Fibroblast of villous mesenchyme (primary cell): ENCODE data around the gene NRXN3. TPM values are rescaled to one million over a fixed set of nuclear protein-coding genes. Genes with fewer than 3 reads are reported as not detected.
A peak's percentile ranks its signal among the peaks of the same experiment; 100 is the strongest.

ENCODE experiments used
- DNase-seq: peaks from one replicate; pipeline ENCODE4 v3.0.0-alpha.2; 2010; ENCODE audit warnings: low read depth
- H3K4me3 ChIP-seq: 2 replicates; pipeline ENCODE4 v1.5.1; 2011; ENCODE audit warnings: low read depth, mild to moderate bottlenecking, low read length
- total RNA-seq: library from RNA; depleted of rRNA; stranded (reverse); fragments of >200 nt; gene quantifications from 2 replicates; pipeline ENCODE4 v1.2.3, GENCODE V29; 2012
- TF ChIP-seq, protein P1 (sequence below): IDR thresholded peaks from 2 replicates; pipeline ENCODE4 v1.5.1; 2012; ENCODE audit warnings: low read depth, mild to moderate bottlenecking, low read length; ENCODE audit not compliant: insufficient read depth

NRXN3 gene
- total RNA-seq, 1 donor, result 7.3 TPM

DNA sequence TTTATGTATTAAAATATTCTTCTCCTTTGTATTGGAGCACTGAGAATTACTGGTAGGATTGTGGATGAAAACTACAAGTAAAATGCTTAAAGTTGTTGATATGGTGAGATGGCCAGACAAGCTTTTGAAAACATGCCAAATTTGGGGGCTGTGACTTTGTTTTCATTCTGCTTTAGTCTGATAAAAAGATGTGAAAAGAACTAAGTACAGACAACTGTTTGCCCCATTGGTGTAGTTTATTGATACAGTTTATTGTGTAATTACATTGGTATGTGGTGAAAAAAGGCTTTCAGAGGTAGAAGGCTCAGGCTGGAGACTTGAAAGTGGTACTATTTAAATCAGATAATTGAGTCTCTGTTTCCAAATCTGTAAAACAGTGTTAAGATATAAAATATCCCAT, 1294.3 kb downstream of the NRXN3 start:
- TF ChIP-seq, protein P1, sequence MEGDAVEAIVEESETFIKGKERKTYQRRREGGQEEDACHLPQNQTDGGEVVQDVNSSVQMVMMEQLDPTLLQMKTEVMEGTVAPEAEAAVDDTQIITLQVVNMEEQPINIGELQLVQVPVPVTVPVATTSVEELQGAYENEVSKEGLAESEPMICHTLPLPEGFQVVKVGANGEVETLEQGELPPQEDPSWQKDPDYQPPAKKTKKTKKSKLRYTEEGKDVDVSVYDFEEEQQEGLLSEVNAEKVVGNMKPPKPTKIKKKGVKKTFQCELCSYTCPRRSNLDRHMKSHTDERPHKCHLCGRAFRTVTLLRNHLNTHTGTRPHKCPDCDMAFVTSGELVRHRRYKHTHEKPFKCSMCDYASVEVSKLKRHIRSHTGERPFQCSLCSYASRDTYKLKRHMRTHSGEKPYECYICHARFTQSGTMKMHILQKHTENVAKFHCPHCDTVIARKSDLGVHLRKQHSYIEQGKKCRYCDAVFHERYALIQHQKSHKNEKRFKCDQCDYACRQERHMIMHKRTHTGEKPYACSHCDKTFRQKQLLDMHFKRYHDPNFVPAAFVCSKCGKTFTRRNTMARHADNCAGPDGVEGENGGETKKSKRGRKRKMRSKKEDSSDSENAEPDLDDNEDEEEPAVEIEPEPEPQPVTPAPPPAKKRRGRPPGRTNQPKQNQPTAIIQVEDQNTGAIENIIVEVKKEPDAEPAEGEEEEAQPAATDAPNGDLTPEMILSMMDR, result no peak
- DNase-seq, result no peak
- H3K4me3 ChIP-seq, result no peak overlapping the region

DNA sequence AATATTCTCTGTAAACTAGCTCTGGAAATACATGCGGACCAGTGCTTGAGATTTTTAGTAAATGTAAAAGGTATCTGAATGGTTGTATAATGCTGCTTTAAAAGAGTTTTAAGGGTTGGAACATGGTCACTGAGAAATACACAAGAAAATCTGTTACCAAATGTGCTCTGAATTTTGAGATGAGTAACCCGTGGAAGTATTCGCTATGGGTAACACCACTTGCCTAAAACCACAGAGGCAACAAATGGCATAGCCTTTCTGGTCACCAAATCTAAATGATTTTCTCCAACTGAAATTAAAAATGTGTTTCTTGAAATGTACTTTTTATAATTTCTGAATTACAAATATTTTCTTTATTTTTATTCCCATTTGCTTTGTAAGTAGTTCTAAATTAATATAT, 1295.5 kb downstream of the NRXN3 start:
- DNase-seq, result no peak
- no peak overlapping the region for H3K4me3 ChIP-seq
- TF ChIP-seq, protein P1, result no peak

DNA sequence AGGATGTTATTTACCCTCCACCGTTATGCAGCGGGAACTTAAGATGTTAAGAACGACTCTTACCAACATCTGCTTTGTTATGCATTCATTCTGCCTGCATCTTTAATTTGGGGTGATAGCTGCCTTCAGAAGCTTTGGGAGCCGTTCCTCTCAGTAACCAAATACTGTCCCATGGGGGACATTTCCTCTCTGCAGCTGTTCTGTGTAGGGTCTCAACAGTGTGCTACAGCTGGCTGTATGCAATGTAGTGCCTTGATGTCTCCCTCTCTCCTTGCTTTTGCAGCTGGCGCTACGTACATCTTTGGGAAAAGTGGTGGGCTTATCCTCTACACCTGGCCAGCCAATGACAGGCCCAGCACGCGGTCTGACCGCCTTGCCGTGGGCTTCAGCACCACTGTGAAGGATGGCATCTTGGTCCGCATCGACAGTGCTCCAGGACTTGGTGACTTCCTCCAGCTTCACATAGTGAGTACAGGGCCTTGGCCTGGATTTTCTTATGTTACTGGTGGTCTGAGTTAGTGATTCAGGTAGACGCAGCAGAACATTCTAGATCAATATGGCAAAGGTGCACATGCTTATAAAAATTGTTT, 1296.9 kb downstream of the NRXN3 start:
- DNase-seq, result no peak
- TF ChIP-seq, protein P1, result no peak
- no peak overlapping the region for H3K4me3 ChIP-seq

DNA sequence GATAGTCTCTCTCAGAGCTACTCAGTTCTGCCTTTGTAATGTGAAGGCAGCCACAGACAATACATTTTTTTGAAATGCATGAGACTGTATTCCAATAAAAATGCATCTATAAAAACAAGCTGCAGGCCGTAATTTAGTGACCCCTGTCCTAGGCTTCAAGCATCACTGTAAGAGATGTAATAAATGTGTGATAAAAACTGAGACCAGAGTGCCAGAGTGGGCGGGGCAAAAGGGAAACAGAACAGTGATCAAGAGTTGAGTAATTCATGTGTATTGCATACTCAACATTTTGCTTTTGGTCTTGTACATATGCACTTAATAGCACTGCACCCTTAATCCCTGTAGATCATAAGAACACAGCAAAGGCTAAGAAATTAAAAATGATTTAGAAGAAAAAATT, 1297.7 kb downstream of the NRXN3 start:
- TF ChIP-seq, protein P1, result no peak
- DNase-seq, result peak; percentile 11
- no peak overlapping the region for H3K4me3 ChIP-seq

DNA sequence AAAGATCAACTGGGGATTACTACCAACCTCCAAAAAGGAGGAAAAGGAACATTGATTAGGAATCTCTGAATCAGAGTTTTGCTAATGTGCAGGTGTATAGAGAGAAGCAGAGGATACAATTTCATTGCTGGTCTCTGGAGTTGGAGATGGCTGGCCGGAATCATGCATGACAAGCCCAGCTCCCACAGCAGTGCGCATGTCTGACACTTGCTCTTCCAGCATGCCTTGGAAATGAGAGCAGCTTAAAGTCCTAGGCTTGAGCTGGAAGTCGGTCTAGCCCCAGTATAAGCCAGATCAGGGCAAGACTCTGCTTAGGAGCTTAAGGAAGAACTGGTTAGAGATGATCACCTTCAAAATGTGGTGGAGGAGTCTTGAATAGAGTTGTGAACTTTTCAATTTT, 1298.3 kb downstream of the NRXN3 start:
- TF ChIP-seq, protein P1, result no peak
- no peak overlapping the region for H3K4me3 ChIP-seq
- no peak for DNase-seq

DNA sequence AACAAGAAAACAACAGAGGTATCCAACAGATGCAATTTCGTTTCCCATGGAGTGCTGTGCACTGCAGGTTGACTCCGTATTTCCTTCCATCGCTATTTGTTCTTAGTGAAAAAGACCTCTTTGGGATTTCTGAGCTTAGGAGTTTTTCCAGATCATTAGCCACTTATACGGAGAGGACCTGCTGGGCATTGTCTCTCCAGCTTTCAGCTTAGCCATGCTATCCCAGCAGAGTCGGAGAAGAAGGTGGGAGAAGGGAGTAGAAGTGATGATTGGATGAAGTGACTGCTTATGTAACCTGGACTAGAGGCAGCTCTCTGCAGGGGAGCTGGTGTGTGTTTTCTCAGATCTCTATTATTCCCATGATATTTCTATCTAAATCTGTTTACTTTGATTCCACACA, 1303.5 kb downstream of the NRXN3 start:
- TF ChIP-seq, protein P1, result no peak

More for the DNA sequence above, 1303.5 kb downstream of the NRXN3 start:
- DNase-seq, result no peak
- H3K4me3 ChIP-seq, result no peak overlapping the region
